ENCODE results near the gene CLCN7. TPM values are rescaled to one million over a fixed set of nuclear protein-coding genes. Genes with fewer than 3 reads are reported as not detected.

CLCN7 gene
- total RNA-seq, 1 donor from 2014 or later: 45.3 TPM

DNA sequence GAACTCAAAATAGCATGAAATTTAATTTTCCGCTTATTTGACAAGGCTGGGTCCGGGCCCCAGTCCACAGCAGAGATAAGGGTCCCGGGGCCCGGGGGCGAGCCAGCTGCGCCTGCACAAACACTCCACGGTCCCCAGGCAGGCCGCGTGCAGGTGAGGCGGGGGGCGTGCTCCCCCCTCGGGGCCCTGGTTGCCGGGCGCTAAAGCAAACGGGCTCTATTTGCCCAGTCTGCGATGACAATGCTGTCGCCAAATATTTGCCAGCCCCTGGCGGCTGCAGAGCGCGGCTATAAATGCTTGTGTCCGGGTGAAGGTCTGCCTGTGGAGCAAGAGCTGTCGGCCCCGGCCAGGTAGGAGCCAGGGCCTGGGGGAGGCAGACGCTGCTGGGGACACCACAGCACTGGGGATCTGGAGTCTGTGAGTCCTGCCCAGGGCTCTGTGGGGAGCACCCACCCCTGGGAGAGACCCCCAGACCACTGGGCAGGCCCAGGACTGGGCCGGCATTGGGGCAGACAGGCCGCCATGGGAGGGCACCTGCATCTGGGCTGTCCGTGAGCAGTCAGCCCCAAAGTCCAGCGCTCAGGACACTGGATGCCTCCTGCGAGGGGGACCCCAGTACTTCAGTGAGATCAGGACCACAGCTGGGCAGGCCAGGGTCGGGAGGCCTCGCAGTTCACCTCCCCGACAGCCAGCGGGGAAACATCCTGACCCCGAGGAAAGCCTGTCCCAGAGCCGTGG, 43.9 kb downstream of the CLCN7 start, which contains the start of gene PERCC1:
Gene PERCC1 (plus strand): TSS at position 320 of the 738 bp plus-strand sequence. CDS start 1,516 bp downstream, outside the sequence.
- Histone ChIP-seq H3K36me3 (no peaks in the 10 kb centered on the region), H3K27me3 (ENCODE audit: low read depth) (no peaks in the 10 kb centered on the region), H3K4me3 (peak within 1 kb of the TSS; percentile 62), H3K4me1 (peaks cover 11% of the 10 kb centered on the region), H3K9me3 (replicated peaks) (no peaks in the 10 kb centered on the region), H3K27ac (replicated peaks) (peak within 1 kb of the TSS; percentile 75)
- TF ChIP-seq, protein P1, sequence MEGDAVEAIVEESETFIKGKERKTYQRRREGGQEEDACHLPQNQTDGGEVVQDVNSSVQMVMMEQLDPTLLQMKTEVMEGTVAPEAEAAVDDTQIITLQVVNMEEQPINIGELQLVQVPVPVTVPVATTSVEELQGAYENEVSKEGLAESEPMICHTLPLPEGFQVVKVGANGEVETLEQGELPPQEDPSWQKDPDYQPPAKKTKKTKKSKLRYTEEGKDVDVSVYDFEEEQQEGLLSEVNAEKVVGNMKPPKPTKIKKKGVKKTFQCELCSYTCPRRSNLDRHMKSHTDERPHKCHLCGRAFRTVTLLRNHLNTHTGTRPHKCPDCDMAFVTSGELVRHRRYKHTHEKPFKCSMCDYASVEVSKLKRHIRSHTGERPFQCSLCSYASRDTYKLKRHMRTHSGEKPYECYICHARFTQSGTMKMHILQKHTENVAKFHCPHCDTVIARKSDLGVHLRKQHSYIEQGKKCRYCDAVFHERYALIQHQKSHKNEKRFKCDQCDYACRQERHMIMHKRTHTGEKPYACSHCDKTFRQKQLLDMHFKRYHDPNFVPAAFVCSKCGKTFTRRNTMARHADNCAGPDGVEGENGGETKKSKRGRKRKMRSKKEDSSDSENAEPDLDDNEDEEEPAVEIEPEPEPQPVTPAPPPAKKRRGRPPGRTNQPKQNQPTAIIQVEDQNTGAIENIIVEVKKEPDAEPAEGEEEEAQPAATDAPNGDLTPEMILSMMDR (IDR thresholded peaks at IDR 0.05; ENCODE audit: borderline replicate concordance): no peak
- DNase-seq: no peak
- intact Hi-C loops (cut with micrococcal nuclease): no loop called here

DNA sequence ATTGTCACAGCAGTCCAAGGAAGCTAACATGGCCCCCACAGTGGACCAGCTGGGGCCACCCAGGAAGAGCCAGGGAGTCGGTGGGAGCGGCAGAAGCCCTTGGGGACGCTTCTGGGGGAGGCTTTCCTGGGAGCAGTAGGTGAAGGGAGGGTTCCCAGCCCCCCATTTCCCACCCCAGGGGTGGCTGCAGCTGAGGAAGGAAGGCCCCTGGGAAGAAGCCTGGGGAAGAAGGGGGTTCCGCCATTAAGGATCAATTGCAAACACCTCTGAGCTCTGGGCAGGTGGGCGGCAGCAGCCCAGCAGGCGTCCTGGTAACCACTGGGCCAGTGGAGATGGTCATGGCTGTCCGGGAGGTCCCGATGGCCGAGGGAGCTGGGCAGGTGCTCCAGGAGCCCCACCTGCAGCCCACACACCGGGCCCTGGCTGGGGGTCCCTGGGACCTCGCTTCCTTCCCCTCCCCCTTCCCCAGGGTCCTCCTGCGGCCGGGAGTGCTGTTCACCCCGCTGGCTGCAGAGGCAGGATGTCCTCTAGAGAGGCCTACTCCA, 44.5 kb downstream of the CLCN7 start:
- Histone ChIP-seq H3K4me1 (peaks cover 11% of the 10 kb centered on the region), H3K27ac (replicated peaks) (no peak overlapping the region), H3K9me3 (replicated peaks) (no peaks in the 10 kb centered on the region), H3K4me3 (no peak overlapping the region), H3K27me3 (ENCODE audit: low read depth) (no peaks in the 10 kb centered on the region), H3K36me3 (no peaks in the 10 kb centered on the region)
- DNase-seq: no peak
- TF ChIP-seq, protein P1 (IDR thresholded peaks at IDR 0.05; ENCODE audit: borderline replicate concordance): no peak
- intact Hi-C loops (cut with micrococcal nuclease): no loop called here

DNA sequence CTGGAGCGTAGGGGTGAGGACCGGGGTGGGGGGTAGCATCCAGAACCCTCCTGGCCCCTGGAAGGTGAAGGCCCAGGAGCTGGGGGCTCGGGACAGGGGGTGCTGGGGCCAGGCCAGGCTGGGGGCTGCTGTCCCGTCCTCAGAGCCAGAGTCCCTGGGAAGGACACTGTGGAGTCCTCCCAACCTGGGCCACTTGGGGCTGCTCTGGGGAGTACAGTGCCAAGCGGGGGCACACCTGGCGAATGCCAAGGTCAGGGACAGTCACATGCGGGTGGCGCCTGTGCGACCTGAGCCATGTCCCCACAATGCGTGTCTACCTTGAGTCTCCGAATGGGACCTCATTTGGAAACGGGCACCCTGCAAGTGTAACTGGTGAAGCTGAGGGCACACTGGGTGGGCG, 45.2 kb downstream of the CLCN7 start:
- intact Hi-C loops (cut with micrococcal nuclease): no loop called here

DNA sequence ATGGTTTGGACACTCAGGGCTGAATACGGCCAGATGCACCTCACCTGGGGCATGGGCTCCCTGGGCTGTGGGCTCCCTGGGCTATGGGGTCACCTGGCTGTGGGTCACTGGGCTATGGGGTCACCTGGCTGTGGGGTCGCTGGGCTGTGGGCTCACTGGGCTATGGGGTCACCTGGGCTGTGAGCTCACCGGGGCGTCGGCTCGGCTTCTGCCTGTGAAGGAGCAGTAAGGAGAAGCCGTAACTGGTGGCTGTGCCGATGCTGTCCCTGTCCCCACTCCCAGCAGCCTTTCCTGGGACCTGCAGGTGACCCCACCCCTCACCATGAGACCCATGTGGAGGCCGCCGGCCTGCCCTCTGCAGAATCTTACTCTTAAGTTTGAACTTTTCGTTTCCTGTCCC, 45.8 kb downstream of the CLCN7 start:
- intact Hi-C loops (cut with micrococcal nuclease): no loop called here
- no peaks in the 10 kb centered on the region for H3K27me3 ChIP-seq (ENCODE audit: low read depth)
- H3K36me3 ChIP-seq: no peaks in the 10 kb centered on the region
- no peak for DNase-seq
- no peaks in the 10 kb centered on the region for H3K9me3 ChIP-seq (replicated peaks)
- TF ChIP-seq, protein P1 (IDR thresholded peaks at IDR 0.05; ENCODE audit: borderline replicate concordance): no peak
- H3K4me1 ChIP-seq: peaks cover 11% of the 10 kb centered on the region
- no peak overlapping the region for H3K4me3 ChIP-seq
- H3K27ac ChIP-seq (replicated peaks): no peak overlapping the region

More for the DNA sequence above, 45.2 kb downstream of the CLCN7 start:
- Histone ChIP-seq H3K27ac (replicated peaks) (no peak overlapping the region), H3K27me3 (ENCODE audit: low read depth) (no peaks in the 10 kb centered on the region), H3K36me3 (no peaks in the 10 kb centered on the region), H3K4me1 (peaks cover 11% of the 10 kb centered on the region), H3K9me3 (replicated peaks) (no peaks in the 10 kb centered on the region), H3K4me3 (no peak overlapping the region)
- TF ChIP-seq, protein P1 (IDR thresholded peaks at IDR 0.05; ENCODE audit: borderline replicate concordance): no peak
- DNase-seq: no peak

DNA sequence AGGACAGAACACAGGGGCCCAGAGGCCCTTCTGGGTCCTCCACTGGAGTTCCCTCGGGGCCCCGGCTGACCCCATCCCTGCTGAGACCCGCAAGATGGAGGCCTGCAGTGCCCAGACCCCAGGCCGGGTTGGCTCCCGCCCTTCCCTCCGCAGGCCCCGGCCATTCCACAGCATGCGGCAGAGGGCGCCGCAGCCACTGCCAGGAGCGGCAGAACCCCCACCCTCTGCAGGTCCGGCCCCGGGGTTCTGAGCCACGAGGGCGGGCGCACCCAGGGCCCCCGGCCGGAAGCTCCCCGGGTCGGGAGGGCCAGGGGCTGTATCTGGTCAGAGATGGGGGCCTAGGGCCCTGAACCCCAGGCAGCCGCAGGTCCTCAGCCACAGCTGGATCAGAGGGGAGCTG, 46.3 kb downstream of the CLCN7 start:
- intact Hi-C loops (cut with micrococcal nuclease): no loop called here
- Histone ChIP-seq H3K36me3 (no peaks in the 10 kb centered on the region), H3K4me1 (peaks cover 11% of the 10 kb centered on the region), H3K4me3 (peak overlapping the region; percentile 24), H3K27me3 (ENCODE audit: low read depth) (no peaks in the 10 kb centered on the region), H3K9me3 (replicated peaks) (no peaks in the 10 kb centered on the region), H3K27ac (replicated peaks) (no peak overlapping the region)
- no peak for DNase-seq
- TF ChIP-seq, protein P1 (IDR thresholded peaks at IDR 0.05; ENCODE audit: borderline replicate concordance): peak; percentile 50
